ENCODE measurements around the gene ANKS1B.

The ANKS1B gene

DNA sequence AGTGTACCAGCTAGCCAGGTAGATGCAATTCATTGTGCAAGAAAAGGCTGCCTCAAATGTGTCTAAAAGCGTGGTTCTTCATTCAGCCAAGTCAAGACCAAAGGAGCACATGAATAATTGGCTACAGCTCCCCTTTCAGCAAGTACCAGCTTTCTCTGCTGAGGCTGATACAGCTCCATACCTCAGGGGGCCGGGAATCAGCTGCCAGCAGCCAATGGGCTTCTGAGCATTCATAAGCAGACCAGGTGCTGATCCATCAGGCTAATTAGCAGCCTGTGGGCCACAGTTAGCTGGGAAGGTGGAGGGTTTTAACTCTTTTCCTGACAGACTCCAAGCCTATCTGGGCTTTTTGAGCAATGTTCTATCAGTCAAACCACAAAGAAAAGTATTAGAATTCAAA is 1075.0 kb downstream of the ANKS1B start:
- Histone ChIP-seq H3K36me3 (ENCODE audit: control insufficient read depth, insufficient read depth, low read length) (no peaks in the 10 kb centered on the region), H3K9me3 (ENCODE audit: control insufficient read depth, insufficient read depth, low read depth, low read length) (no peaks in the 10 kb centered on the region), H3K27ac (ENCODE audit: low read depth, low read length) (no peak overlapping the region), H3K9ac (ENCODE audit: low read length) (no peak overlapping the region), H3K27me3 (ENCODE audit: control insufficient read depth, insufficient read depth, low read length) (no peaks in the 10 kb centered on the region; the same call in 1 of the 2 replicates), H3K4me3 (ENCODE audit: low read depth, low read length) (no peak overlapping the region), H3K4me1 (ENCODE audit: control insufficient read depth, insufficient read depth, low read length) (no peaks in the 10 kb centered on the region)

DNA sequence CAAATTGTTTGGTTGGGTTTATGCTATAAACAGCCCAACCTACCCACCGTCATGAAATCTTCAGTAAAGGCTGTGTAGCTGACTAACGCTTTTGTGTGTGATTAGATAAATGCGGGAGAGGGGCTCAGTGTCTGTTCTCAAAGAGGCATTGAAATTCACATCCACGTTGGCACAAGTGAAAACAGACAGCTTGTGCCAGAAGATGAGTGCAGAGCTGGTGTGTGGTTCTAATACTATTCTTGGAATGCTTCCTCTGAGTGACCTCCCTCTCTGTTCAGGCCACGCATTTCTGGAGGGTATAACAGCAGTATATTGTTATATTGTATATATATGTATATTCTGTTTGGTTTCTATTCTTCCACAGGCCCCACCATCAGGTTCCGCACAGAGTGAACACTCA is 1075.9 kb downstream of the ANKS1B start:
- Histone ChIP-seq H3K27me3 (ENCODE audit: control insufficient read depth, insufficient read depth, low read length) (peaks cover 3% of the 10 kb centered on the region; the same call in 1 of the 2 replicates), H3K9me3 (ENCODE audit: control insufficient read depth, insufficient read depth, low read depth, low read length) (no peaks in the 10 kb centered on the region), H3K4me3 (ENCODE audit: low read depth, low read length) (no peak overlapping the region), H3K9ac (ENCODE audit: low read length) (no peak overlapping the region), H3K4me1 (ENCODE audit: control insufficient read depth, insufficient read depth, low read length) (no peaks in the 10 kb centered on the region), H3K27ac (ENCODE audit: low read depth, low read length) (no peak overlapping the region), H3K36me3 (ENCODE audit: control insufficient read depth, insufficient read depth, low read length) (no peaks in the 10 kb centered on the region)

DNA sequence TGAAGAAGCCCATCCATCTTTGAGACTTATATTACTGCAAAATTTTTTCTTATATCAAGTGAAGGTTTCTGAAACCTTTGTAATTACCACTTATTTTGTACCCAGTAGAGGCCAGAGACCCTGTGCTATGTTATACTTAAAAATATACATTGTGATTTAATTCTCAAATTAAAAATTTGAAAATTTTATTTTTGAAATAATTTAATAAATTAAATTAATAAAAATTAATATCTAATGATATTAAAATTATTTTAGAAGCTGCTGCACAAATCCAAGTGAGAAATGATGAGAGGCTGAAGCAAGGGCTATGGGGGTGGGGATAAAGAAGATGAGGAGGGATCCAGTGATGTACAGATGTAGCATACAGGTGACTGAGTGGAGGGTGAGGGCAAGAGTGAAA is 1080.9 kb downstream of the ANKS1B start:
- Histone ChIP-seq H3K27ac (ENCODE audit: low read depth, low read length) (no peak overlapping the region), H3K36me3 (ENCODE audit: control insufficient read depth, insufficient read depth, low read length) (no peaks in the 10 kb centered on the region)

DNA sequence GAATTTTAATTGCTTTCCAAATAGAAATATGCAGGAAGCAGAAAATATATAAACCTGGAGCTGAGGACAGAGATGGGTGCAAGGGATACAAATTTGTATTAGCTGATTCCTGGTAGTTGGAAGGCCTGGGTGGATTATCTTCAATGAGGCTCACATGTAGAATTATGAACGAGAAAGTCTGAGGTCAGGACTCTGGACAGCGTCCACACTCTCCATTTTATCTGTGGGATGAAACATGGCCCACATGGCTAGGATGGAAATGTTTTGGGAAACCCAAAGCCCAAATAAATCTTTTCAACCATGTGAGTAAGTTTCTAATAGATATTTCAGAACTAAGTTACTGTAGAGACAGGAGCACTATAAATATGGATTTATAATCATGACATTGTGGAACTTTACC is 1083.5 kb downstream of the ANKS1B start:
- no peaks in the 10 kb centered on the region for H3K36me3 ChIP-seq (ENCODE audit: control insufficient read depth, insufficient read depth, low read length)
- peaks cover 27% of the 10 kb centered on the region for H3K27me3 ChIP-seq (ENCODE audit: control insufficient read depth, insufficient read depth, low read length)
- no peak overlapping the region for H3K4me3 ChIP-seq (ENCODE audit: low read depth, low read length)
- no peaks in the 10 kb centered on the region for H3K4me1 ChIP-seq (ENCODE audit: control insufficient read depth, insufficient read depth, low read length)
- no peaks in the 10 kb centered on the region for H3K9me3 ChIP-seq (ENCODE audit: control insufficient read depth, insufficient read depth, low read depth, low read length)
- no peak overlapping the region for H3K9ac ChIP-seq (ENCODE audit: low read length)
- H3K27ac ChIP-seq (ENCODE audit: low read depth, low read length), result no peak overlapping the region

More for the DNA sequence above, 1080.9 kb downstream of the ANKS1B start:
- H3K9ac ChIP-seq (ENCODE audit: low read length), result no peak overlapping the region
- H3K27me3 ChIP-seq (ENCODE audit: control insufficient read depth, insufficient read depth, low read length), result peaks cover 11% of the 10 kb centered on the region; the same call in 1 of the 2 replicates
- H3K9me3 ChIP-seq (ENCODE audit: control insufficient read depth, insufficient read depth, low read depth, low read length), result no peaks in the 10 kb centered on the region
- H3K4me1 ChIP-seq (ENCODE audit: control insufficient read depth, insufficient read depth, low read length), result no peaks in the 10 kb centered on the region
- H3K4me3 ChIP-seq (ENCODE audit: low read depth, low read length), result no peak overlapping the region

DNA sequence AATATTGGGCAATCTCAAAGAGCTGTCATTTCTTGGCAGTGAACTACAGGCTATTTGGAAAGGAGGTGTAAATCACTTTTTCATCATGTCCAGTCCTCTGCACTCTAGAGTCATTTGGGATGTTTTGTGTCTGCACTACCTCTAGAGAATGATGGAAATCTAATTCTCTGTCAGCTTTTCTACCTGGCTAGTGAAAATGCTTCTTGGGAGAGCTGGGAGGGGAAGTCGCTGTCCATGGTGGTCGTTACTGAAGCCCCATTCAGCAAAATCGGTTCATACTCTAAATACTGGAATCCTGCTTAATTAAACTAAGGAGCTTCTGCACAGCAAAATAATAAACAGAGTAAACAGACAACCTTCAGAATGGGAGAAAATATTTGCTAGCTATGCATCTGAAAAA is 1087.8 kb downstream of the ANKS1B start:
- H3K4me1 ChIP-seq (ENCODE audit: control insufficient read depth, insufficient read depth, low read length), result peaks cover 8% of the 10 kb centered on the region
- no peaks in the 10 kb centered on the region for H3K9me3 ChIP-seq (ENCODE audit: control insufficient read depth, insufficient read depth, low read depth, low read length)
- H3K36me3 ChIP-seq (ENCODE audit: control insufficient read depth, insufficient read depth, low read length), result no peaks in the 10 kb centered on the region
- H3K9ac ChIP-seq (ENCODE audit: low read length), result no peak overlapping the region
- H3K27me3 ChIP-seq (ENCODE audit: control insufficient read depth, insufficient read depth, low read length), result peaks cover 65% of the 10 kb centered on the region
- no peak overlapping the region for H3K27ac ChIP-seq (ENCODE audit: low read depth, low read length)
- H3K4me3 ChIP-seq (ENCODE audit: low read depth, low read length), result no peak overlapping the region

DNA sequence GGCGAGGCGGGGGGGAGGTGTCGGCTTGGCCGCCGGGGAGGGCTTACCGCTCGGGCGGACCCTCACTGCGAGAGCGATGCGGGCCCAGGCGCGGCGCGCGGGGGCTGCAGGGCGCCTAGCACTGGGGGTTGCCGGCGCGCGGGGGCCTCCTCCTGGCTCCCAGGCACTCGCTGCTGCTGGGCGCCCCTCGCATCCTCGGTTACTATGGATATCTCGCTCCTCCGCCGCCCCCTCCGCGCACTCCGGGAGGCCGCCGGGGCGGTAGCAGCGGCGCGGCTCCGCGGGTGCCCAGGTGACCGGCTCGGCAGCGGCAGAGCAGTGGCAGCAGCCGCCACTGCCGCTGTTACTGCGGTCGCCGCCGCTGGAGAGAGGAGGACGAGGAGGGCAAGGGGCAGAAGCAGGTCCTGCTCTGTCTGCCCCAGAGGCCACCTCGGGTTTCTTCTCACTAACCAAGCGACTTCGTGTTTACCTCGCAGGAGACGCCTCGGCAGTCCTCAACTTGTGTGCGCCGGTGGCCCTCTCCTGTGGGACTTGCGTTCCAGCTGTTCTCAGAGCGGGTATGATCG is 1089.6 kb downstream of the ANKS1B start:
- Histone ChIP-seq H3K4me1 (ENCODE audit: control insufficient read depth, insufficient read depth, low read length) (peaks cover 8% of the 10 kb centered on the region), H3K36me3 (ENCODE audit: control insufficient read depth, insufficient read depth, low read length) (no peaks in the 10 kb centered on the region), H3K9me3 (ENCODE audit: control insufficient read depth, insufficient read depth, low read depth, low read length) (no peaks in the 10 kb centered on the region), H3K9ac (ENCODE audit: low read length) (no peak overlapping the region), H3K27me3 (ENCODE audit: control insufficient read depth, insufficient read depth, low read length) (peaks cover 82% of the 10 kb centered on the region), H3K27ac (ENCODE audit: low read depth, low read length) (no peak overlapping the region), H3K4me3 (ENCODE audit: low read depth, low read length) (peak overlapping the region; percentile 62)

DNA sequence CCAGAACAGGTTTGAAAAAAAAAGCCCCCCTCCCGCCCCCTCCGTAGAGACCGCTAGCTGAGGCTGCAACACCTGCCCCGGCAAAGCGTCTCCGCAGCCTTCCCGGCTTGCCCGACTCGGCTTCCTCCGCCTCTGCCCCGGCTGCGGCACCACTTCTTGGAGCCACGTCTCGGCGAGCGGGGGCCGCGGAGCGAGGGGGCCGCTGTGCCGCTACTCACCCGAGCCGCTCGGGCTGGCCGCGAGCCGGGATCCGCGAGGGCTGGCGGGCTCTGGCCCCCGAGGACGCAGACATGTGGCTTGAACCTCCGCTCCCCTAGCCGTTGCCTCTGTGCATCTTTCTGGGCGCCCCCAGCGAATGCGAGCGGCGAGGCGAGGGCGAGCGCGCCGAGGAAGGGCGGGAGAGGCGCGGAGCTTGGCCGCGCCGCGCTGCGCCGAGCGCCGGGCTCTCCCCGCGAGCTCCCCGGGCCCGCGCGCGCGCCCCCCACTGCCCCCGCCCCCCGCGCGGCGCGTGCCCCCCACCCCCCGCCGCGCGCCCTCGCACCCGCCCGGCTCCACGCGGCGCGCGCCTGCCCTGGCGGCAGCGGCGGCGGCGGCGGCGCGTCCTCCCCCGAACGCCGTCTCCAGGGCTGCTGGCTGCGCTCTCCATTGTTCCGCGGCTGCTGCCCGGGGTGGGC is 1090.2 kb downstream of the ANKS1B start:
- Histone ChIP-seq H3K4me3 (ENCODE audit: low read depth, low read length) (peak overlapping the region; percentile 72), H3K27ac (ENCODE audit: low read depth, low read length) (no peak overlapping the region), H3K9ac (ENCODE audit: low read length) (no peak overlapping the region), H3K36me3 (ENCODE audit: control insufficient read depth, insufficient read depth, low read length) (no peaks in the 10 kb centered on the region), H3K27me3 (ENCODE audit: control insufficient read depth, insufficient read depth, low read length) (peaks cover 86% of the 10 kb centered on the region), H3K4me1 (ENCODE audit: control insufficient read depth, insufficient read depth, low read length) (peaks cover 8% of the 10 kb centered on the region), H3K9me3 (ENCODE audit: control insufficient read depth, insufficient read depth, low read depth, low read length) (no peaks in the 10 kb centered on the region)

DNA sequence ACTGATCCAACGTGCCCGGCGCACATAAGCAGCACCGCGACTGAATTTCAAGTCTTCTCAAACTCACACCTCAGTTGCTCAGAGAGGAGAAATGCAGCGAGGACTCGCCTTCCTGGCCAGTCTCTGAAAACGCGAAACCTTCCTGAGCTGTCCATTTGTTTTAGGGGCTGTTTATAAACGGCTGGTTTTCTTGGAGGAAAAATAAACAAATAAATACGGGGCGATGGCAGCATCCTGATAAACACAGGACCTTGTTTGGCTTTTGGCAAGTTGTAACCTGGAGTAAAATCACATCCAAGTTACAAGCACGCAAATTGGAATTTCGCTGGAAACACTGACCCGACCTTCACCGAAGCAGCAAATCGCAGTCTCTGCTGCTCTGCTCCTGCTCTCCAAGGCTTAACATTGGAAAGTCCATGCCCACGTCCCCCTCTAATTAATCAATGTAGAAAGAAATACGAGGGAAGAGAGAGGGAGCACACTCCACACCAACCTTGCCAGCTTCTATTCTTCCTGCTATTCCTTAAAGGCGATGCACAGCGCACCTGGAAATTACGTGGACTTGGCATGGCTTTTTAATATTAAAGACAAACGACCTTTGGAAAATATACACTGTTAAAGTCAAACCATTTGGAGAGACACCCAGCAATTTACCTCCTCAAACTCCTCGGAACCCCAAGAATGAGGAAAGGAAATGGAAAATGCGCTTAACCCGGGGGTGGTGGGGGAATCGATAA is 1090.9 kb downstream of the ANKS1B start:
- H3K4me1 ChIP-seq (ENCODE audit: control insufficient read depth, insufficient read depth, low read length), result peaks cover 8% of the 10 kb centered on the region
- H3K36me3 ChIP-seq (ENCODE audit: control insufficient read depth, insufficient read depth, low read length), result no peaks in the 10 kb centered on the region
- H3K9me3 ChIP-seq (ENCODE audit: control insufficient read depth, insufficient read depth, low read depth, low read length), result no peaks in the 10 kb centered on the region
- peak overlapping the region; percentile 72 for H3K4me3 ChIP-seq (ENCODE audit: low read depth, low read length)
- peaks cover 79% of the 10 kb centered on the region for H3K27me3 ChIP-seq (ENCODE audit: control insufficient read depth, insufficient read depth, low read length)
- no peak overlapping the region for H3K27ac ChIP-seq (ENCODE audit: low read depth, low read length)
- no peak overlapping the region for H3K9ac ChIP-seq (ENCODE audit: low read length)

DNA sequence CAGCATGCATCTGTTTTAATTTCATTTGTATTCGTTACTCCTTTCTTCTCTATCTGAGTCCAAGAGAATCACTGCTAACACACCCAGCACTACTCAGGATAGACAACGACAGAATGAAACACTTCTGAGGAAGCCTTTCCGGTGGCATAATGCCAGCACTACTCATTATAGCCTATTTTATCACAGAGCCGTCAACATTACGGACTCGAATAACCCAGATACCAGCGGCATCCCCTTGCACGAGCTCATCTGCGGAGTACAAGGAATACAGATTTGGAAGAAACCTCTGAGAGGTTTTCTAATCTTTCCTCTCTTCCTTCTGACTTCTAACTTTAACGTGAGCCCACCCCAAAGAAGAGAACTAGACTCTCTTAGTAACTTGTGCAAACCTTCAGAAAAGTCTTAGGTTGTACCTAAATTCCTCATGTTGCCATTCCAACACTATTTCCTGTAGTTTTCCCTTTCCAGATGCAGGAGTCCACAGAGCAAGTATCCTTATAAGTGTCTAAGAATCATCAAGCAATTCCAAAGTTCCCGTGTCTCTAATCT is 1091.5 kb downstream of the ANKS1B start:
- H3K4me1 ChIP-seq (ENCODE audit: control insufficient read depth, insufficient read depth, low read length), result peaks cover 8% of the 10 kb centered on the region
- no peaks in the 10 kb centered on the region for H3K9me3 ChIP-seq (ENCODE audit: control insufficient read depth, insufficient read depth, low read depth, low read length)
- peaks cover 84% of the 10 kb centered on the region for H3K27me3 ChIP-seq (ENCODE audit: control insufficient read depth, insufficient read depth, low read length)
- H3K27ac ChIP-seq (ENCODE audit: low read depth, low read length), result no peak overlapping the region
- peak overlapping the region; percentile 72 for H3K4me3 ChIP-seq (ENCODE audit: low read depth, low read length)
- no peaks in the 10 kb centered on the region for H3K36me3 ChIP-seq (ENCODE audit: control insufficient read depth, insufficient read depth, low read length)
- H3K9ac ChIP-seq (ENCODE audit: low read length), result no peak overlapping the region

DNA sequence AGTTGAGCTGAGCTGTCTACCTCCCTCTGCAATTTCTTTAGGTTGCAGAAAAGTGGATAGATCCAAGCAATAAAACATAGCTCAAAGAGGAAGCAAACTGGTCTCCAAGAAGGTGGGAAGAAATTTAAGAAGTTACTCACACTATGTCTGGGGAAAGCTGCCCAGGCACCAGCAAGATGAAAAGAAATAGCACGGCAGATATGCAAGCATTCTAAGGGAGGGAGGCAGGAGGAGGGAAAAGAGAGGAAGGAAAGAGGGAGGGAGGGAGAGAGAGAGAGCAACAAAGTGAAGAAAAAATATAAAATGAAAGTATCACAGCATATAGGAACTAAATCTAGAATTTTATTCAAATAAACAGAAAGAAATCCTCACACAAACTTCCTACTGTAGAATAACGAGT is 1099.0 kb downstream of the ANKS1B start:
- Histone ChIP-seq H3K9ac (ENCODE audit: low read length) (no peak overlapping the region), H3K4me3 (ENCODE audit: low read depth, low read length) (no peak overlapping the region), H3K9me3 (ENCODE audit: control insufficient read depth, insufficient read depth, low read depth, low read length) (no peaks in the 10 kb centered on the region), H3K36me3 (ENCODE audit: control insufficient read depth, insufficient read depth, low read length) (no peaks in the 10 kb centered on the region), H3K27ac (ENCODE audit: low read depth, low read length) (no peak overlapping the region), H3K4me1 (ENCODE audit: control insufficient read depth, insufficient read depth, low read length) (peaks cover 4% of the 10 kb centered on the region; the same call in 1 of the 2 replicates), H3K27me3 (ENCODE audit: control insufficient read depth, insufficient read depth, low read length) (peaks cover 25% of the 10 kb centered on the region)

DNA sequence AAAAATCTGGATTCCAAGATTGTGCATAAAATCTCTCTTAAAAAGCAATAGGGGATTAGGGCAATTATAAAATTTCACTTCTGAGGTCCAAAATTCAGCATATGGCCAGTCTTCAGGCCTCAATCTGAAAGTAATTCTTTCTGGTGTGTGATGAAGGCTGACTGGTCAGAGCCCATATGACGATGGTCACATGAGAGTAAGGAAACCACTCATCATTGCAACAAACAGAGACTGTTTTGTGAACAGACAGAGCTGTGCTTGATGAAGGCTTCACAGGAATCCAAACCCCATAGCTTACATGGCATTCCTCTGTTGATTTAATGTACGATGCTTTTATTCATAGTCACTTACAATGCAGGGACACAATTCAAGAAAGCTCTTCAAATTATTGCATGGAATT is 1101.5 kb downstream of the ANKS1B start:
- H3K9me3 ChIP-seq (ENCODE audit: control insufficient read depth, insufficient read depth, low read depth, low read length), result no peaks in the 10 kb centered on the region
- no peak overlapping the region for H3K27ac ChIP-seq (ENCODE audit: low read depth, low read length)

More for the DNA sequence above, 1101.5 kb downstream of the ANKS1B start:
- Histone ChIP-seq H3K4me3 (ENCODE audit: low read depth, low read length) (no peak overlapping the region), H3K4me1 (ENCODE audit: control insufficient read depth, insufficient read depth, low read length) (peaks cover 4% of the 10 kb centered on the region; the same call in 1 of the 2 replicates), H3K9ac (ENCODE audit: low read length) (no peak overlapping the region), H3K27me3 (ENCODE audit: control insufficient read depth, insufficient read depth, low read length) (peaks cover 13% of the 10 kb centered on the region), H3K36me3 (ENCODE audit: control insufficient read depth, insufficient read depth, low read length) (no peaks in the 10 kb centered on the region)
